Smooth muscle cell (in vitro differentiated cells): ENCODE measurements around the gene MRAS. TPM values are rescaled to one million over a fixed set of nuclear protein-coding genes. Genes with fewer than 3 reads are reported as not detected.

Source experiments
- DNase-seq: peaks from one replicate; lab custom pipeline; 2025; ENCODE audit not compliant: unreplicated experiment; lab: John Stamatoyannopoulos, UW
- H2AFZ ChIP-seq: fragments of 200-600 bp; sonication (generic); 2 replicates; pipeline ENCODE4 v1.6.0; 2016; ENCODE audit warnings: antibody characterized with exemption, low read depth, mild to moderate bottlenecking
- H3F3A ChIP-seq: fragments of 200-600 bp; sonication (generic); 2 replicates; pipeline ENCODE4 v1.6.0; 2017; ENCODE audit warnings: antibody characterized with exemption, low read depth
- H3K27ac ChIP-seq: fragments of 200-600 bp; sonication (generic); 2 replicates; pipeline ENCODE4 v1.5.1; 2016; ENCODE audit warnings: low read depth, mild to moderate bottlenecking
- H3K27me3 ChIP-seq: fragments of 200-600 bp; sonication (generic); 2 replicates; pipeline ENCODE4 v1.6.1; 2016; ENCODE audit warnings: low read depth, mild to moderate bottlenecking
- H3K36me3 ChIP-seq: fragments of 200-600 bp; sonication (generic); 2 replicates; pipeline ENCODE4 v1.5.1; 2016; ENCODE audit warnings: low read depth
- H3K4me1 ChIP-seq: fragments of 200-600 bp; sonication (generic); 2 replicates; pipeline ENCODE4 v1.5.1; 2016; ENCODE audit warnings: low read depth
- H3K4me2 ChIP-seq: fragments of 200-600 bp; sonication (generic); 2 replicates; pipeline ENCODE4 v1.6.0; 2016; ENCODE audit warnings: mild to moderate bottlenecking
- H3K4me3 ChIP-seq: fragments of 200-600 bp; sonication (generic); 2 replicates; pipeline ENCODE4 v1.5.1; 2016; ENCODE audit warnings: mild to moderate bottlenecking
- H3K79me2 ChIP-seq: fragments of 200-600 bp; sonication (generic); 2 replicates; pipeline ENCODE4 v1.6.0; 2016; ENCODE audit warnings: low read depth, mild to moderate bottlenecking
- H3K9ac ChIP-seq: fragments of 200-600 bp; sonication (generic); 2 replicates; pipeline ENCODE4 v1.6.0; 2016; ENCODE audit warnings: low read depth
- H3K9me3 ChIP-seq: fragments of 200-600 bp; sonication (generic); replicated peaks from 2 replicates; pipeline ENCODE4 v1.5.1; 2016; ENCODE audit warnings: low read depth
- H4K20me1 ChIP-seq: fragments of 200-600 bp; sonication (generic); 2 replicates; pipeline ENCODE4 v1.6.0; 2016; ENCODE audit warnings: low read depth
- CTCF ChIP-seq: fragments of 200-600 bp; sonication (generic); IDR thresholded peaks from 2 replicates; pipeline ENCODE4 v1.5.1; 2017; ENCODE audit warnings: borderline replicate concordance, mild to moderate bottlenecking, antibody characterized with exemption; ENCODE audit not compliant: insufficient read depth, poor library complexity, severe bottlenecking
- WGBS: methylation state at CpG from one replicate; pipeline ENCODE4 v1.1.7; 2016; ENCODE audit warnings: low lambda C conversion rate; 5-methylcytosine and 5-hydroxymethylcytosine counted together
- polyA plus RNA-seq: library from polyadenylated mRNA; unstranded; fragments of >200 nt; fragmentation: Nextera tagmentation; extraction: Ambion mirVana; gene quantifications from 2 replicates; pipeline ENCODE4 v1.2.1, GENCODE V29; 2016
- total RNA-seq: library from RNA; depleted of rRNA; stranded (reverse); fragments of >200 nt; gene quantifications from 2 replicates; pipeline ENCODE4 v1.2.3, GENCODE V29; 2014

The MRAS gene
- total and polyA plus RNA-seq, 2 experiments from 2014 or later, result 43.0 to 60.5 TPM

- 92% methylated on average over 6 of the region's 6 CpGs for WGBS
- H3F3A ChIP-seq, result peaks cover 19% of the 10 kb centered on the region
- no peaks in the 10 kb centered on the region for H3K79me2 ChIP-seq
- H4K20me1 ChIP-seq, result no peaks in the 10 kb centered on the region
- peaks cover 7% of the 10 kb centered on the region for H3K4me1 ChIP-seq
- H3K27ac ChIP-seq, result no peak overlapping the region
- H3K9ac ChIP-seq, result no peak overlapping the region
- no peaks in the 10 kb centered on the region for H3K27me3 ChIP-seq
- no peak overlapping the region for H2AFZ ChIP-seq
- H3K9me3 ChIP-seq, result no peaks in the 10 kb centered on the region
- TF ChIP-seq CTCF, result no peak
- H3K4me2 ChIP-seq, result no peak overlapping the region
- H3K4me3 ChIP-seq, result no peak overlapping the region
- H3K36me3 ChIP-seq, result no peaks in the 10 kb centered on the region
- DNase-seq, result no peak
Observed at GRCh38 chr3:138331143-138331894, 17.1 kb upstream of the MRAS start.

GRCh38 chr3:138332472-138333073 lies 15.8 kb upstream of the MRAS start:
- H3K9me3 ChIP-seq, result no peaks in the 10 kb centered on the region
- 61% methylated on average over 4 of the region's 4 CpGs for WGBS
- H3K4me2 ChIP-seq, result no peak overlapping the region

GRCh38 chr3:138334608-138335007 lies 13.8 kb upstream of the MRAS start:
- Histone ChIP-seq H3K36me3 (no peaks in the 10 kb centered on the region), H3K27me3 (no peaks in the 10 kb centered on the region), H3K27ac (no peak overlapping the region), H3K4me1 (no peaks in the 10 kb centered on the region), H3K9ac (no peak overlapping the region), H3K9me3 (no peaks in the 10 kb centered on the region), H3K79me2 (no peaks in the 10 kb centered on the region), H3K4me2 (no peak overlapping the region), H3F3A (peaks cover 9% of the 10 kb centered on the region), H4K20me1 (no peaks in the 10 kb centered on the region), H2AFZ (no peak overlapping the region), H3K4me3 (no peak overlapping the region)
- TF ChIP-seq CTCF, result no peak
- DNase-seq, result no peak
- WGBS, result 88% methylated on average over 4 of the region's 4 CpGs

More at GRCh38 chr3:138332472-138333073, 15.8 kb upstream of the MRAS start:
- Histone ChIP-seq H3K4me3 (no peak overlapping the region), H3F3A (peaks cover 19% of the 10 kb centered on the region), H4K20me1 (no peaks in the 10 kb centered on the region), H3K79me2 (no peaks in the 10 kb centered on the region), H3K9ac (no peak overlapping the region), H2AFZ (no peak overlapping the region), H3K27me3 (no peaks in the 10 kb centered on the region), H3K4me1 (peaks cover 7% of the 10 kb centered on the region), H3K36me3 (no peaks in the 10 kb centered on the region), H3K27ac (no peak overlapping the region)
- peak; percentile 55 for TF ChIP-seq CTCF
- DNase-seq, result no peak
